ENCODE measurements around the gene UPK3B. TPM values are rescaled to one million over a fixed set of nuclear protein-coding genes. Genes with fewer than 3 reads are reported as not detected.
"Not testable (repeated sequence)": the region's sequence is repeated elsewhere in the genome, so short reads cannot be mapped to it uniquely, and the experiment has no call there.

UPK3B gene
- total RNA-seq, 2 experiments from 2014 or later, result 0.52 TPM; not detected in 1

DNA sequence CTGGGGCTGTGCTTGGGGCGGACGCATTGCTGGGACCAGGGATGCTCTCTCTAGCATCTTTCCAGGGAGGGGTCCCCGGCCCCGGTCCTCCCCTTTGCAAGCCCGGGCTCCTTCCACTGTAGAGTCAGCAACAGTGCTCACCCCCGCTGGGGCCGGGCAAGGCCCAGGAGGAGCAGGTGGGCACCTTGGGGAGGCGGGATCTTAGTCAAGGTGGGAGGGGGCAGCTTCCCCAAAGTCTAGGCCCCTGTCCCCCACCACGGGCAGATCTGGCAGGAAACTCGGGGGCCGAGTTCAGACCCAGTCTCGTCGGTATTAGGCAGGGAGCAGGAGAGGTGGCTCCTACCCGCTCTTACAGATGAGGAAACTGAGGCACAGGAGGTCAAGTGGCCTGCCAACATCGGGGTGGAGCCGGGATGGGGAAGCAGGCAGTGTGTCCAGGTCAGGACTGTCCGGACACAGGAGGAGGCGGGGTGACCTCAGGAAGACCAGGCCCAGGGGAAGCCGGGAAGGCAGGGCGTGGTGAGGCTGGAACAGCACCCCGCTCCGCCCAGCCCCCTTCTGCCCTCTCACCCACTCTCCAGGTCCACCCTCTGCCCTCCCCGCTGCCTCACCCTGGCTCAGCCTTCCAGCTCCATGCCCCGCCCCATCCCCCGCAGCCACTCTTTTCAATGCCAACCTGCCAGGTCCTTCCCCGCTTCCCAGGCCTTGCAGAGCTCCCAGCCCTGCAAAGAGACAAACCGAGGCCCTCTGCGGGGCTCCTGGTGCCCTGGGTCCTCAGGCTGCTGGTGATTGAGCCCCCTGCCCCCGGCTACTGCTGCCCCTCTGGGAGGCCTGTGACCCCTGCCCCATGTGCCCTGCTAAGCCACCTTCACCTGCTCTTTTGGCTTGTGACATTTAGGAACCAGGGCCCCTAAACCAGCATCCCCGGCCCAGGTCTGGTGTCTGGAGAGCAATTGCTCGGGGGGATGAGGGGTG lies 1.8 kb downstream of the UPK3B start:
- intact Hi-C loops (cut with micrococcal nuclease); H3K27ac Mint-ChIP-seq; H3K9me3 Mint-ChIP-seq; CTCF ChIA-PET; H3K36me3 Mint-ChIP-seq (ENCODE audit: low read depth); H3K4me1 Mint-ChIP-seq (ENCODE audit: low read depth); H3K4me3 Mint-ChIP-seq; DNase-seq; H3K27me3 Mint-ChIP-seq (ENCODE audit: low read depth): not testable (repeated sequence)

DNA sequence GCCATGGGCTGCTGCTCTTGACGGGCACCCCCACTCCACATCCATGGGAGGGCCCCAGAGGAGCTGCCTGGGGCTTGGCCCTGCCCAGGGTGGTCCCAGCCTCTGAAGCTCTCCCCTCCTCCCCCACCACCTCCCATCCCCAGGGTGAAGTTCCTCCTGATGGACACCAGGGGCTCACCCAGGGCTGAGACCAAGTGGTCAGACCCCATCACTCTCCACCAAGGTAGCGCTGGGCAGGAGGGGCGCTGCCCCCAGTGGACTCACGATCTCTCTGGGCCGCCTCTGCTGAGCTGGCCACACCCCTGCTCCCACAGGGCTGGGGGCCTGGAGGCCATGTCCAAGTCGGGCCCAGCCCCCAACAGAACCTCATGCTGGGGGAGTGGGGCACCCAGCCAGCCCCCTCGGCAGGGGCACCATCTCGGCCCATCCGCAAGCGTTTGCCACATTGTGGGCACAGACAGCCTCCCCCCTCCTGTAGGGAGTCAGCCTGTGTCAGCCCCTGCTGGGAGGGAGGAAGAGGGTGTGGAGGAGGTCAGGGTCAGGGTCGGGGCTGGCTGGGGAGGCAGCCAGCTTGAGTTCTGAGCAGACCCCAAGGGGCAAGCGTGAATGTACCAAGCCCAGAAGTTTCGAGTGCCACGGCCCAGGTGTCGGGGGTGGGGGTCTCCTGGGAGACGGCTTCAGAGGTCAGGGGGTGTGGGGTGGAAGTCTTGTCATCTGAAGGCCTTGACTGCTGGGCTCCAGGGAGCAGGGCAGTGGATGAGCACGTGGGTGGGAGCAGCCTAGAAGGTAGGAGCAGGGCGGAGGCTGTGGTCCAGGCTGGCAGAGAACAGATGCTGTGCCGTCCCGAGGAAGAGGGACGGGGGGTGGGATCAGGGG lies 2.8 kb downstream of the UPK3B start:
- intact Hi-C loops (cut with micrococcal nuclease), result no loop called here
- Mint-ChIP-seq H3K36me3 (ENCODE audit: low read depth) (no peaks in the 10 kb centered on the region), H3K27me3 (ENCODE audit: low read depth) (no peaks in the 10 kb centered on the region), H3K4me3 (no peak overlapping the region), H3K27ac (no peak overlapping the region), H3K9me3 (no peaks in the 10 kb centered on the region), H3K4me1 (ENCODE audit: low read depth) (no peaks in the 10 kb centered on the region)
- CTCF ChIA-PET, result no interaction called here
- no peak for DNase-seq

DNA sequence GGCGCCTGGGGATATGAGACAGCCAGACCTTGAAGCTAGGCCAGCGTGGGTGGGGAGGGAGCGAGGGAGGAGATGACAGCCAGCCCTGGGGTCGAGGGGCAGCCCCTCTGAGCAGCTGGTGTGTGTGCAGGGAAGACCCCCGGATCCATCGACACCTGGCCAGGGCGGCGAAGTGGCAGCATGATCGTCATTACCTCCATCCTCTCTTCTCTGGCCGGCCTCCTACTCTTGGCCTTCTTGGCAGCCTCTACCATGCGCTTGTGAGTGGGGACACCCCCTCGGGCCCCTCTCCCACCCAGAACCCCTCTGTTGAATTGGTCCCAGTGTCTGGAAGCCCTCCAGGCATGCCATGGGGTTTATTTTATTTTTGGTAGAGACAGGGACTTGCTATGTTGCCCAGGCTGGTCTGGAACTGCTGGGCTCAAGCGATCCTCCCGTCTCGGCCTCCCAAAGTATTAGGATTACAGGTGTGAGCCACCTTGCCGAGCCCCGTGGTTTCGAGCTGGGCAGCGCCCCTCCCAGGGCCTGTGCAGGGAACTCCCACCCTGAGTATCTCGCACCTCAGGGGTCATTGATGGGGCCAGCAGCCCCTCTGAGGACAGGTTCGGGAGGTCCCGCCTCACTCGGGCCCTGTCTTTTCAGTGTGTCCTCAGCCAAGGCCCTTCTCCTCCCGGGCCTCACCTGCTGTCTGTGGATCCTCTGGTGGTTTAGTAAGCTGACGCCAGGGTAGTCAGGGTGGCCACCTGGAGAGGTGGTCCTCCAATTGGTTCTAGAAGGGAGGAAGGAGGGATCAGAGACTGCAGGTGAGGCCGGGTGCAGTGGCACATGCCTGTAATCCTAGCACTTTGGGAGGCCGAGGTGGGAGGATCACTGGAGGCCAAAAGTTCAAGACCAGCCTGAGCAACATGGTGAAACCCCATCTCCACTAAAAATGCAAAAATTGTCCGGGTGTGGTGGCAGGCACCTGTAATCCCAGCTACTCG lies 3.8 kb downstream of the UPK3B start:
- intact Hi-C loops (cut with micrococcal nuclease), result no loop called here
- H3K4me1 Mint-ChIP-seq (ENCODE audit: low read depth), result no peaks in the 10 kb centered on the region
- no peaks in the 10 kb centered on the region for H3K27me3 Mint-ChIP-seq (ENCODE audit: low read depth)
- H3K9me3 Mint-ChIP-seq, result no peaks in the 10 kb centered on the region
- DNase-seq, result no peak
- H3K4me3 Mint-ChIP-seq, result no peak overlapping the region
- H3K27ac Mint-ChIP-seq, result no peak overlapping the region
- CTCF ChIA-PET, result no interaction called here
- no peaks in the 10 kb centered on the region for H3K36me3 Mint-ChIP-seq (ENCODE audit: low read depth)

DNA sequence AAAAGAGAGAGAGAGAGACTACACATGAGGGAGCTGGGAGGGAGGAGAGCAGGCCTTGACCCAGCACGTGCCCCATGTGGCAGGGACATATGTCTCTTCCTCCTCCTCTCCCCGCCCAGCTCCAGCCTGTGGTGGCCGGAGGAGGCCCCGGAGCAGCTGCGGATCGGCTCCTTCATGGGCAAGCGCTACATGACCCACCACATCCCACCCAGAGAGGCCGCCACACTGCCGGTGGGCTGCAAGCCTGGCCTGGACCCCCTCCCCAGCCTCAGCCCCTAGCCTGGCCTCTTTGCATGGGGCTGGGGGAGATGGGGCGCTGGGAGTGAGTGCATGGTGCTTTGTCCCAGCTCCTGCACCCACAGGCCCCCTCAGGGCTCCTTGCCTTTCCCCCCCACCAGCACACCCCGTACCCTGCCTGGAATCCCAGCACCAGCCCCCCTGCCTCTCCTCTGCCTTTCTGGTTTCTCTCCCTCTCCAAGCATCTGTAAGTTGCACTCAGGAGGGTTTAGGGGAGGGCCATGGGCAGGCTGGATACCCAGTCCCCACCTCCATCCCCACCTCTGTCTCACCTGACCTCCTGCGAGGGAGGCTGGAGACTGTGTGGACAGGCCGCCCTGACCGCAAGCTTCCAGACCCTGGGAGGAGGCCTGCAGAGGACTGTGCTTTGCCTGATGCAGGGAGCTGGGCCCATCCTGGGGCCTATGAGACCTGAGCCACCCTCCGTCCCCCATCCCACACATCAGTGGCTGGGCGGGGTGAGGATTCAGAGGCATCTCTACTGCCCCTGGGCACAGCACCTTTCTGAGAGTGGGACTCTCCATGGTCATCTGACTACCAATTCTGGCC lies 4.8 kb downstream of the UPK3B start:
- DNase-seq, result no peak
- no peaks in the 10 kb centered on the region for H3K27me3 Mint-ChIP-seq (ENCODE audit: low read depth)
- H3K27ac Mint-ChIP-seq, result no peak overlapping the region
- no peaks in the 10 kb centered on the region for H3K36me3 Mint-ChIP-seq (ENCODE audit: low read depth)
- CTCF ChIA-PET, result no interaction called here
- H3K9me3 Mint-ChIP-seq, result no peaks in the 10 kb centered on the region
- intact Hi-C loops (cut with micrococcal nuclease), result no loop called here
- no peak overlapping the region for H3K4me3 Mint-ChIP-seq
- H3K4me1 Mint-ChIP-seq (ENCODE audit: low read depth), result no peaks in the 10 kb centered on the region

DNA sequence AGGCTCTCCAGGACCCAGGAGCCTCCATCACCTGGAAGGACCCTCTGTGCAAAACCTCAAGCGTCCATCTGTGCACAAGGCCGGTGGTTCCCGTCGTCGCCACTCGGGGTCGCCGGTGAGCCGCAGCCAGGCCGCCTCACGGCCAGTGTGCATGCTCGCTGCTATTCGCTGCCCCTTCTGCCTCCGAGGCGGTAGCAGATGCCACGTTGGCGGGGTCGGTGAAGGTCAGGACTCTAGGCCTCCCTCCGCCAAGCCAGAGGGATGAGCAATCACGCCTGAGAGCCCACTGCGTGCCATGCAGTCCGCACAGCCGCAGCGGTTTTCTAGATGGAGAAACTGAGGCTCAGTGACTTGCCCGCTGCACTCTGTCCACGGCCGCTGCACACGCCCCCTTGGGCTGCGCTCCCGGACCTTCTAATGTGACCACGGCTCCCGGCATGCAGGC lies 5.7 kb downstream of the UPK3B start:
- DNase-seq, result peak; percentile 63
- Mint-ChIP-seq H3K4me3 (no peak overlapping the region), H3K4me1 (ENCODE audit: low read depth) (peaks cover 2% of the 10 kb centered on the region), H3K36me3 (ENCODE audit: low read depth) (no peaks in the 10 kb centered on the region), H3K9me3 (no peaks in the 10 kb centered on the region), H3K27ac (no peak overlapping the region), H3K27me3 (ENCODE audit: low read depth) (no peaks in the 10 kb centered on the region)
- intact Hi-C loops (cut with micrococcal nuclease), result no loop called here
- CTCF ChIA-PET, result no interaction called here

DNA sequence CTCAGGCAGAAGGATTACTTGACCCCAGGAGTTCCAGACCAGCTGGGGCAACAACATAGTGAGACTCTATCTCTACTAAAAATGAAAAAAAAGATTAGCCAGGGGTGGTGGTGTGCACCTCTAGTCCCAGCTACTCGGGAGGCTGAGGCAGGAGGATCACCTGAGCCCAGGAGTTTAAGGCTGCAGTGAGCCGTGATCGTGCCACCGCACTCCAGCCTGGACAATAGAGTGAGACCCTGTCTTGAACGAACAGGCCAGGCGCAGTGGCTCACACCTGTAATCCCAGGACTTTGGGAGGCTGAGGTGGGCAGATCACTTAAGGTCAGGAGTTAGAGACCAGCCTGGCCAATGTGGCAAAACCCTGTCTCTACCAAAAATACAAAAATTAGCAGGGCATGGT lies 6.6 kb downstream of the UPK3B start:
- CTCF ChIA-PET; H3K27me3 Mint-ChIP-seq (ENCODE audit: low read depth); H3K4me3 Mint-ChIP-seq; DNase-seq; H3K4me1 Mint-ChIP-seq (ENCODE audit: low read depth); intact Hi-C loops (cut with micrococcal nuclease); H3K36me3 Mint-ChIP-seq (ENCODE audit: low read depth); H3K9me3 Mint-ChIP-seq; H3K27ac Mint-ChIP-seq: not testable (repeated sequence)

DNA sequence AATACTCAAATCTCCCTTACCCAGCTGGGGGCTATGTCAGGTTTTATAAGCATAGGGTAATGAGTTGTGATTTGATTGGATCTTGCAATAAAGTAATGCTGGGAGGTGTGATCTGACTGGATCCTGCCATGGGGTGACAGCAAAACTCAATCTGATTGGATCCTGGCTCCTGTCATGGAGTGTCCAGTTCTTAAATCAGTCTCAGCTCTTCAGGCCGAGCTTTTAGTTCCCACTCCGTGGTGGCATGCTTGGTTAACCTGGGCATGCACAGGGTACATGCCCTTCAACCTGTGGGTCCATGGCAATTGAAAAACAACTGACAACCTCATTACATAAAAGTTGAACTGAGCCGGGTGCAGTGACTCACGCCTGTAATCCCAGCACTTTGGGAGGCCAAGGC lies 15.8 kb downstream of the UPK3B start:
- CTCF ChIA-PET; H3K27ac Mint-ChIP-seq; H3K36me3 Mint-ChIP-seq (ENCODE audit: low read depth); DNase-seq; H3K27me3 Mint-ChIP-seq (ENCODE audit: low read depth); H3K4me1 Mint-ChIP-seq (ENCODE audit: low read depth); H3K4me3 Mint-ChIP-seq; intact Hi-C loops (cut with micrococcal nuclease); H3K9me3 Mint-ChIP-seq: not testable (repeated sequence)

DNA sequence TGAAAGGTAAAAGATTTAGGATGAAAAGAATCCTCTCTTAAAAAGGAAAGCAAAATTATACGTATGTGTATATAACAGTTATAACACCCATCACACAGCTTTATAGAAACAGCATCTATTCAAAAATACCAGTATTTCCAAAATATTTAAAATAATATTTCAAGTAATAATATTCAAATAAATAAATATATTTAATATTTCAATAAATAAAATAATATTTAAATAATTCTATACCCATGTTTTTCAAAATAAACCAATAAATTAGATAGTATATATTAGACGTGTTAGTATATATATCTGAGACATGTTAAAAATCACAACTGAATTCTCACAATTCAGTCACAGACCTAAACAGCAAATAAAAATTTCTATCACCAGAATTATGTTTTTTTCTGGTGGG lies 21.3 kb downstream of the UPK3B start:
- CTCF ChIA-PET; intact Hi-C loops (cut with micrococcal nuclease); H3K4me3 Mint-ChIP-seq; H3K4me1 Mint-ChIP-seq (ENCODE audit: low read depth); H3K36me3 Mint-ChIP-seq (ENCODE audit: low read depth); H3K27me3 Mint-ChIP-seq (ENCODE audit: low read depth); DNase-seq; H3K9me3 Mint-ChIP-seq; H3K27ac Mint-ChIP-seq: not testable (repeated sequence)

DNA sequence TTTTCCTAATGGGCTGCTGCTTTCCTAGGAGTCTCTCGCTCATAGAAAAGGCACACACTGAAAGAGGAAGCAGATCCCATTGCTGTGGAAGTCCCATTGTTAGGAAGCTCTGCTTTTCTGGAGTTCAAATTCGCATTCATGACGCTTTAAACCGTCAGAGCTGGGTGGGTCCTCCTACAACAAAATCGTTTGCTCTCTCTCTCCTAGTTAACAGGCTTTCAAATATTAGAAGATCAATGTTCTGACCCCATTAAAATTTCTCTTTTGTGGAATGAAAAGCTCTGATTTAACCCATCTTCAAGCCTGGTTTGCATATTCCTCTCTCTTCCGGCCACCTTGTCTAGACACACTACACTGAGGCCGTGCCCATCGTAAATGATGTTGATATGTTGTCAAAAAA lies 32.8 kb downstream of the UPK3B start, which contains the start of gene SPDYE16:
SPDYE16 (minus strand) TSS at position 101 of the 400 bp plus-strand sequence. CDS start 1,838 bp downstream, outside the sequence.
- H3K36me3 Mint-ChIP-seq (ENCODE audit: low read depth); H3K27me3 Mint-ChIP-seq (ENCODE audit: low read depth); intact Hi-C loops (cut with micrococcal nuclease); CTCF ChIA-PET; H3K9me3 Mint-ChIP-seq; H3K4me3 Mint-ChIP-seq; H3K27ac Mint-ChIP-seq; DNase-seq; H3K4me1 Mint-ChIP-seq (ENCODE audit: low read depth): not testable (repeated sequence)

DNA sequence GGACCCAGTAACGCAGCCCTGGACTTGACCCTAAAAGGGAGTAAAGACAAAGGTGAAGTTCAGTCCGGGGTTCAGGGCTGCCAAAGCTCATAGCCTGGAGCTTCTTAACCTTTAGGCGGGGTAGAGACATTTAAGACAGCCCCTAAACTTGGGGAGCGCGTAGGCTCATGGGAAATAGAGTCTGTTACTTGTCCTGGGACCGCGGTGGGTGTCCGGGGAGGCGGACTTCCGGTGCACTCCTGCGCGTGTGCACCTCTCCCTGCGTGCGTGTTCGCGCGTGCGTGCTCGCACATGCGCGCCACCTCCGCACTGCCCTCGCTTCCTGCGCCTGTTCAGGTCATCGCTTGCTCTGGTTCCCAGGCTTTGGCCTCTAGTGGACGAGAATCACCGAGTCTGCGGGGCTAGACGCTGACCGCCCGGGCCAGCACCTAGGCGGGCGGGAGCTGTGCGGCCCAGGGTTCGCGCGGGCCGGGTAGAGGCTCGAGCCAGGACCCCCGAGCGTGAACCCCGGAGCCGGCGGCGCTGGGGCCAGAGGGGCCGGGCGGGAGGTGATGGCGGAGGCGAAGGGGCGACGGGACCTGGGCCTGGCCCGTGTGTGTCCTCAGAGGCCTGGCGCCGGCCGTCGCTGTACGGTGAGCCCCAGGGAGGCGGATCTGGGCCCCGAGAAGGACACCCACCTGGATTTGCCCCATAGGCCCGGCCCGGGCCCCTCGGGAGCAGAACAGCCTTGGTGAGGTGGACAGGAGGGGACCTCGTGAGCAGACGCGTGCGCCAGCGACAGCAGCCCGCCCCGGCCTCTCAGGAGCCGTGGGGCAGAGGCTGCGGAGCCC lies 38.9 kb downstream of the UPK3B start:
- CTCF ChIA-PET; intact Hi-C loops (cut with micrococcal nuclease): not testable (repeated sequence)
- peak overlapping the region; percentile 92 for H3K4me3 Mint-ChIP-seq

DNA sequence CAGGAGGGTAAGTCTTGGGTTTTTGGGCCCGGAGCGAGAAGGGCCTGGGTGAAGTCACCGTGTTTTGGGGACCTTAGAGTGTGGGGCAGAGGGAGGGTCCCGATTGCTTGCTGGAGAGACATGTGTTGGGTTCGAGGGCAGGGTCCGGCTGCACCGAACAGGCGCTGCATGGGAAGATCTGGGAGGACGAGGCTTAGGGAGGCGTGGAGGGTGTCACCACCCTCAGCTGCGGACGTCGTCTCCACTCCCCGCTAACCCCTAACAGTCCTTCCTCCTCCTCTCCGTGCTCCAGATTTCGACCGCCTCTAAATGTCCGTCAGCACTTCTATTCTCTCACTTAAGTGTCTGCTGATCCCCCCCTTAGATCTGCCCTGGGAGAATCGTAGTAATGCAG lies 39.5 kb downstream of the UPK3B start:
- H3K9me3 Mint-ChIP-seq; intact Hi-C loops (cut with micrococcal nuclease); CTCF ChIA-PET; H3K27me3 Mint-ChIP-seq (ENCODE audit: low read depth); DNase-seq: not testable (repeated sequence)
- Mint-ChIP-seq H3K27ac (peak overlapping the region; percentile 70), H3K4me1 (ENCODE audit: low read depth) (peaks cover 22% of the 10 kb centered on the region), H3K4me3 (peak overlapping the region; percentile 92), H3K36me3 (ENCODE audit: low read depth) (peaks cover 12% of the 10 kb centered on the region)

More for the DNA sequence above, 38.9 kb downstream of the UPK3B start:
- Mint-ChIP-seq H3K36me3 (ENCODE audit: low read depth) (peaks cover 11% of the 10 kb centered on the region), H3K27ac (peak overlapping the region; percentile 84), H3K4me1 (ENCODE audit: low read depth) (peaks cover 20% of the 10 kb centered on the region)
- not testable (repeated sequence) for H3K27me3 Mint-ChIP-seq (ENCODE audit: low read depth); H3K9me3 Mint-ChIP-seq
- peak; percentile 89 for DNase-seq
